Measurements from ENCODE around the gene FAM107A.

Gene FAM107A

GRCh38 chr3:58591517-58592510, 14.6 kb upstream of the FAM107A start:
- no peak for DNase-seq

- DNase-seq, result no peak
Observed at GRCh38 chr3:58588030-58588614, 10.9 kb upstream of the FAM107A start.

DNA sequence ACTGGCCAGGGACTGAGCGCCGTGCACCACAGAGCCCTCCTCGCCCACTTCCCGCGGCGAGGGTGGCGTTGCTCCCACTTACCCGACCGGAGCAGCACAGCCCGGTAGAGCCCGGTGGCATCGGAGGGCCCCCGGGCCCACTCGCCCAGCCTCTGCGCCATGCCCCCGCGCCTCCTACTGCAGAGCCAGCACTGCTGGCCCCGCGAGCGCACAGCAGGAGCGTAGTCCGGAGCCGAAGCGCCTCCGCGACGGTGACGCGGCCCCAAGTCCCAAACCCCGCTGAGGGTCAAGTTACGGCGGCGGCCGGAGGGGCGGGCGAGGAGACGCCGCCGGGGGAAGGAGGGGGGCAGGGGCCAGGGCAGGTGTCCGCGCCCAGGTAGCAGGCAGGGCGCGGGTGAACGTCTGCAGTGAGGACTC, 9.6 kb upstream of the FAM107A start:
- no peak for DNase-seq

GRCh38 chr3:58585994-58586393, 8.8 kb upstream of the FAM107A start:
- no peak for DNase-seq

- DNase-seq, result peak; percentile 42
Observed at GRCh38 chr3:58585005-58585786, 8.0 kb upstream of the FAM107A start.

GRCh38 chr3:58584690-58585004, 7.5 kb upstream of the FAM107A start:
- no peak for DNase-seq

GRCh38 chr3:58581328-58582091, 4.3 kb upstream of the FAM107A start:
- no peak for DNase-seq

DNA sequence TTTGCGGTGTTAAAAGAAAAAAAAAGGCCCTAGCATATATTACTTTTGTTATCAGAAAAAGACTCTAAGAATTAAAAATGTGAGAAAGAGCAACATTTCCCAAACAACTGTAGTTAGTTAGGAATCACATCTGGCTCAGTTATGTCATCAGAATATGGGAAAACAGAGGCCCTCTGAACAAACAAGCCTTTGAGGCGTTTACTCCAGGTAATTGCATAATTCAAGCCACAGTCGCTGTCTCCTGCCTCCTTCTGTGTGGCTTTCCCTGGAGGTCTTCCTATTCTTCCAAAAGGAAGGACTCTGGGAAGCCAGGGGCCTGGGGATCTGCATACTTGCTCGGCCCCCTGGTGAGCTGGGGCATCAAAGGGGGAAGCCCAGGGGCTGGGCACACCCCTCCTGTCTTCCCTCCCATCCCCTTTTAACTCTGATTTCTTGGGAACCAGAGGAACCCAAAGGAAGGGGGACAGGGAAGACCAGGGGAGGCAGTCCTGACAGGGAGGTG, 3.7 kb upstream of the FAM107A start:
- DNase-seq, result no peak

GRCh38 chr3:58578873-58579272, 1.7 kb upstream of the FAM107A start:
- DNase-seq, result no peak

- no peak for DNase-seq
Observed at GRCh38 chr3:58576716-58577115, 475 bp downstream of the FAM107A start.

DNA sequence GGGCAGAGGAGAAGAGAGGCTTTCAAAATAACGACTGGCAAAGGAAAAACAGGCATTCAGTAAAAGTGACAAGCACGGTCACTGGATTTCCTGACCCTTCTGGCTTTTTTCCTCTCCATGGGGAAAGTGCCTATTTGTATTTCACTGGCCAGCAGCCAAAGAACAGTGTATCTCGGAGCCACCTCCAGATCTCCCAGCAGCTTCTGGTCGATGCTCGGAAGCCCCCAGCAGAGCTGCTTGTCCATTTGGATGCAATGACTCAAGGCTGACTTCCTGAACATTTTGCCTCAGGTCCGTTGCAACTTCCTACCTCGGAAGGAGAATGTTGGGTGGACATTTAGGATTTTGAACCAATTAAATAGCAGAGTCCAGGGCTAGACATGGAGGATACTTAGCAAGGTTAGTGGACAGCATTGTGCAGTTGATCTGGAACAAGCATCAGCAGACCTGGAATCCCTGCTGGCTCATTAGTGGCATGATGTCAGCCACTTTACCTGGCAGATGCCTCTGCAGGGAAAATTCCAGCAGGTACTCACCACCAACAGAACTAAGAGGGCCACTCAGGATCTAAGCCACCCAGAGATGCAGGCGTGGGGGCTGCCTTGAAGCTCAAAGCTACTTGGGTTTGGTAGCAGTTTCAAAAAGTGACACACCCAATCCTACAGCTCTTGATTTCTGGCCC, 1.1 kb downstream of the FAM107A start:
- DNase-seq, result no peak

DNA sequence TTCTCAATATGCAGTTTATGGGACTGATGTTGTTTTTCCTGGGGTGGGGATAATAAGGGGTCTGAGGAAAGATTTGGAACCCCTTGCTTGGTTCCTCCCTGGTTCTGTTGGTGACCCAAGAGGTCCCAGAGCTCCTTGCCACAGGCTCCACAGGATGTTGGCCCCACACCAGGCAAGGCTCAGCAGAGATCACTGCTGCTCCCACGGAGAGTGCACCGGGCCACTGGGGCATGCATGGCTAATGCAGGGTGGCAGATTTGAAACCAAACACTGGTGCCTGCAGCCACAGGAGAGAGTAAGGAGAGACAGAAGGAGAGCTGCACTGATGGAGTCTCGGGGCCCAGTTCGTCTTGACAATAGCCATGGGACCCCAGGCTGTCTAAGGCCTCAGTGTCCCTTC, 2.5 kb downstream of the FAM107A start:
- no peak for DNase-seq

DNA sequence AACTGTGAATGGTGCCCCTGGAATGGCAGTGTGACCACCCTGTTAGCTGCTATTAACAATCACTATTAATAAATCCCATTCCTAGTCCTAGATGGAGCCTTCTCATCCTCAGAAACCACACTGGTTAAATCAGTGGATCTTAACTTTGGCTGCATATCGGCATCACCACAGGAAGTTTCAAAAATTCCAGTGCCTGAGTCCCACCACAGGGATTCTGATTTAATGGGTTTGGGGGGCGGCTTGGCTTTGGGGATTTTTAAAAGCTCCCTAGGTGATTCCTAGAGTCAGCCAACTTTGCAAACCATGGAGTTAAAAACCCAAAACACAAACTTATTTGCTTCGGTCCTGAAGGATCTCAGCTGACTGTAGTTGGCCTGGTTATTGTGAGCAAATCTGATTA, 3.1 kb downstream of the FAM107A start:
- DNase-seq, result no peak

DNA sequence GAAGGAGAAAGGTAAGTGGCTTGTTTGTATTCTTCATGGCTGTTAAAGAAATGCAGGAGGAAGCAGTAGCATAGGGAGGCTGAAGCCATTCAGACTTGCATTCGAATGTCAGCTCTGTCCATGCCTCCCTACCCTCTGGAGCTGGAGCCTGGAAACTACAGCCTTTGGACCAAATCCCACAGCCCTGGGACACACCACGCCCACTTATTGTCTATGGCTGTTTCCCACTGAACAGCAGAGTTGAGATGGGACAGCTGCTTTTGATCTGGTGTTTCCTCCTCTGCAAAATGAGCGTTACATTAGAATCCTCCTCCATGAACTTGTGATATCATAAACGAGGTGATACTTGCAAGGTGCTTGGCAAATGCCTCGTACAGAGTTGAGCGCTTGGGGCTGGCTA, 3.6 kb downstream of the FAM107A start:
- no peak for DNase-seq

GRCh38 chr3:58572634-58573230, 4.5 kb downstream of the FAM107A start:
- no peak for DNase-seq

GRCh38 chr3:58572013-58572633, 5.1 kb downstream of the FAM107A start:
- no peak for DNase-seq

GRCh38 chr3:58570851-58571250, 6.3 kb downstream of the FAM107A start:
- no peak for DNase-seq

DNA sequence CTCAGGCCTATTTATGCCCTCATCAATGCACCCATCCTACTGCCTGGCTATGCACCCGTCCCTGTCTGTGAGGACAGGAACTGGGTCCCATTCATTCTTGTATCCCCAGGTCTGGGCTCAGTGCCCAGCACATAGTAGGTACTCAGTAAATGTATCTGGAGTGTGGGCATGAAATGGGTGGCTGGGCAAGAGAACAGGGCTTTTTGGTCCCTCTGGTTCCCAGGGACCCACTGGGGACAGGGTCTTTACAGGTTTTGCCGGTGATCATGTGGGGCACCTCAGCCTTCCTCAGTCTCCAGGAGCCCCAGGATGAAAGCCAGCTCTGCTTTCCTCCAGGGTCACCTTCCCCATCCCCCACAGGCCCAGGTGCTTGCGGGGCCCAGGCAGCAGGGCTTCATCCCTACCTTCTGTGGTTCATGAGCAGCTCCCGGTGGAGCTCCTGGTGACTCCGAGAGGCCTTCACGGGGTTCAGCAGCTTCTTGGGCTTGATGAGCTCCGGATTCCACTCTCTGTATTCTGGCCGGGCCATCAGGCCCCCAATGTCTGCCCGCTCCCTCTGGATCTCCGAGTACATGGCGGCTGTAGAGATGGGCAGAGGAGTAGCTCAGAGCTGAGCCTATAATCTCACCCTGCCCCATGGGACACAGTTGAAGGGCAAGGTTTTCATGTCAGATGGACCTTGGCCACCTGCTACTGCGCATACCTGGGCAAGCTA, 7.7 kb downstream of the FAM107A start:
- DNase-seq, result no peak

DNA sequence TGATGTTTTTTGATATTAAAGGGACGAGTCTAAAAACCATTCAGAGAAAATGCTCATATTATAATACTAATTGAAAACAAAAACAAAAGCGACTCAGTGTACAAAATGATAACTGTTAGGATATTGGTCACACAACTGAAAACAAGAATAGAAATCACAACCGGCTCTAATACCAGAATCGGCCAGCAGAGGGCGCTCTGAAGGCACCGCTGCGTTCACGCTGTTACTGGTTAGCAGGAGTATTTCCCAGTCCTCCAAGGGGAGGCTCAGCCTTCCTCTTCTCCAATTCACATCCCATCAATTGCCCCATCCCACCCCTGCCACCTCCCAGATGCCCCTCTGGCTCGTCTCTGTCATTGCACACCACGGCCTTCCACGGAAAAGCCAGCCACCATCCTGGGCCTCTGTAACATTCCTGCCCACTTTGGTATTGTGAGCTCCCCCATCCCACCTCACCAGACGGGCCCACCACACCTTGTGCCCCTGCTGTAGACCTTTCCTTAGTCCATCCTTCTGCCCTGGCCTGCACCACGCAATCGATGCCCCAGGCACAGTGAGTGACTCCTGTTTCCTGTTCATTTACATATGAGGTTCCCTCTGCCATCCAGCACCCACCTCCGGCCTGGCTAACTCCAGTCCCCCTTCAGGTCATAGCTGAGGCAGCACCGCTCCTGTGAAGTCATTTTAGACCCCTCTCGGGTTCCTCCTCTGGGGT, 8.5 kb downstream of the FAM107A start:
- DNase-seq, result peak; percentile 61

GRCh38 chr3:58567251-58567515, 10.0 kb downstream of the FAM107A start:
- DNase-seq, result no peak

Data from CD4-positive, alpha-beta T cell treated with Interleukin-12 subunit alpha and Interleukin-12 subunit beta, for 1 hour (primary cell).